ENCODE data around the gene LIN54. TPM values are rescaled to one million over a fixed set of nuclear protein-coding genes. Genes with fewer than 3 reads are reported as not detected.
"Not testable (repeated sequence)": the region's sequence is repeated elsewhere in the genome, so short reads cannot be mapped to it uniquely, and the experiment has no call there.

The LIN54 gene
- polyA plus RNA-seq, 1 donor: 7.8 TPM

GRCh38 chr4:83012200-83012686, 1.6 kb upstream of the LIN54 start:
- peak; percentile 24 for DNase-seq

GRCh38 chr4:83011689-83012199, 1.1 kb upstream of the LIN54 start:
- DNase-seq: no peak

- peak; percentile 19 for DNase-seq
Observed at GRCh38 chr4:83010111-83010521, 507 bp downstream of the LIN54 start.

GRCh38 chr4:83009529-83009928, 1.1 kb downstream of the LIN54 start:
- DNase-seq: no peak

GRCh38 chr4:83003044-83003791, 7.4 kb downstream of the LIN54 start:
- not testable (repeated sequence) for DNase-seq

GRCh38 chr4:83002329-83002728, 8.3 kb downstream of the LIN54 start:
- no peak for DNase-seq

GRCh38 chr4:82998898-82999297, 11.7 kb downstream of the LIN54 start:
- DNase-seq: no peak

- DNase-seq: no peak
Observed at GRCh38 chr4:82994834-82995233, 15.8 kb downstream of the LIN54 start.

- DNase-seq: no peak
Observed at GRCh38 chr4:82989575-82990429, 20.8 kb downstream of the LIN54 start.

- no peak for DNase-seq
Observed at GRCh38 chr4:82988323-82988832, 22.2 kb downstream of the LIN54 start.

GRCh38 chr4:82987519-82987918, 23.1 kb downstream of the LIN54 start:
- DNase-seq: not testable (repeated sequence)

- no peak for DNase-seq
Observed at GRCh38 chr4:82984459-82984858, 26.2 kb downstream of the LIN54 start.

GRCh38 chr4:82983444-82983843, 27.2 kb downstream of the LIN54 start:
- DNase-seq: no peak

- no peak for DNase-seq
Observed at GRCh38 chr4:82981138-82981537, 29.5 kb downstream of the LIN54 start.

GRCh38 chr4:82975792-82976191, 34.8 kb downstream of the LIN54 start:
- no peak for DNase-seq

- no peak for DNase-seq
Observed at GRCh38 chr4:82969414-82969813, 41.2 kb downstream of the LIN54 start.

- DNase-seq: no peak
Observed at GRCh38 chr4:82968972-82969371, 41.7 kb downstream of the LIN54 start.

GRCh38 chr4:82965763-82966162, 44.9 kb downstream of the LIN54 start:
- no peak for DNase-seq

- DNase-seq: no peak
Observed at GRCh38 chr4:82957045-82957444, 53.6 kb downstream of the LIN54 start.

- DNase-seq: no peak
Observed at GRCh38 chr4:82954212-82954611, 56.4 kb downstream of the LIN54 start.

GRCh38 chr4:82951196-82951595, 59.4 kb downstream of the LIN54 start:
- no peak for DNase-seq

GRCh38 chr4:82948647-82949204, 61.9 kb downstream of the LIN54 start:
- no peak for DNase-seq

GRCh38 chr4:82947498-82947897, 63.1 kb downstream of the LIN54 start:
- no peak for DNase-seq

Measured in hindlimb muscle (tissue), 1 donor.